SK-N-SH (cell line): ENCODE measurements around the gene PXDN. TPM values are rescaled to one million over a fixed set of nuclear protein-coding genes. Genes with fewer than 3 reads are reported as not detected.

ENCODE experiments used
- CTCF ChIA-PET: fragments of 300-600, 350-600 bp; formaldehyde crosslinking; extraction: SDS; loops from one replicate; lab custom pipeline; 2021; lab: Yijun Ruan, JAX
- POLR2A ChIA-PET: fragments of 350-600 bp; sonication (Branson Sonifier 250); formaldehyde crosslinking; extraction: SDS; loops from one replicate; lab custom pipeline; 2020; ENCODE audit warnings: antibody characterized with exemption, inconsistent platforms; lab: Yijun Ruan, JAX
- DNase-seq: peaks from one replicate; pipeline ENCODE4 v3.0.0; 2012
- H2AFZ ChIP-seq: fragments of 200-600 bp; sonication (generic); 2 replicates; pipeline ENCODE4 v1.8.1; 2016; ENCODE audit warnings: antibody characterized with exemption, mild to moderate bottlenecking, low read depth
- H3F3A ChIP-seq: fragments of 200-600 bp; sonication (generic); replicated peaks from 2 replicates; pipeline ENCODE3; 2016; ENCODE audit warnings: antibody characterized with exemption, mild to moderate bottlenecking; ENCODE audit not compliant: insufficient read depth
- H3K27ac ChIP-seq, 2 experiments: fragments of 200-500 bp in 1 of 2; fragments of 200-600 bp in 1 of 2; sonication (Bioruptor generic) in 1 of 2; sonication (generic), shearing (Covaris generic) in 1 of 2; 2 replicates each; pipeline versions ENCODE4 v1.5.1 to v1.6.1; 2014 to 2016; ENCODE audit warnings: low read depth in 2 of 2, inconsistent platforms in 1 of 2, low read length in 1 of 2, mild to moderate bottlenecking in 1 of 2, mixed read lengths in 1 of 2
- H3K27me3 ChIP-seq: fragments of 200-600 bp; sonication (generic), shearing (Covaris generic); 2 replicates; pipeline ENCODE4 v1.6.1; 2016; ENCODE audit warnings: mixed run types; ENCODE audit not compliant: insufficient read depth
- H3K36me3 ChIP-seq, 2 experiments: fragments of 200-500 bp in 1 of 2; fragments of 200-600 bp in 1 of 2; sonication (Bioruptor generic) in 1 of 2; sonication (generic) in 1 of 2; replicated peaks in 1 of 2; 2 replicates each; pipeline versions ENCODE3 to v1.5.1; 2014 to 2016; ENCODE audit warnings: low read length in 1 of 2, mild to moderate bottlenecking in 1 of 2; ENCODE audit not compliant: insufficient read depth in 2 of 2, control insufficient read depth in 1 of 2
- H3K4me1 ChIP-seq, 2 experiments: fragments of 200-500 bp in 1 of 2; fragments of 200-600 bp in 1 of 2; sonication (Bioruptor generic) in 1 of 2; sonication (generic), shearing (Covaris generic) in 1 of 2; 2 replicates each; pipeline versions ENCODE4 v1.5.1 to v1.6.1; 2014 to 2016; ENCODE audit warnings: low read depth in 1 of 2, low read length in 1 of 2, mixed run types in 1 of 2; ENCODE audit not compliant: insufficient read depth in 2 of 2, control insufficient read depth in 1 of 2
- H3K4me2 ChIP-seq: fragments of 200-600 bp; sonication (generic), shearing (Covaris generic); 2 replicates; pipeline ENCODE4 v1.6.1; 2017; ENCODE audit warnings: mixed run types
- H3K4me3 ChIP-seq, 2 experiments: fragments of 200-500 bp in 1 of 2; fragments of 200-600 bp in 1 of 2; sonication (Bioruptor generic) in 1 of 2; sonication (generic), shearing (Covaris generic) in 1 of 2; 2 replicates each; pipeline versions ENCODE4 v1.5.1 to v1.8.1; 2014 to 2016; ENCODE audit warnings: low read depth in 2 of 2, inconsistent platforms in 1 of 2, low read length in 1 of 2, mild to moderate bottlenecking in 1 of 2, mixed read lengths in 1 of 2, moderate library complexity in 1 of 2
- H3K79me2 ChIP-seq: fragments of 200-600 bp; sonication (generic); 2 replicates; pipeline ENCODE4 v1.8.1; 2017; ENCODE audit warnings: mild to moderate bottlenecking; ENCODE audit not compliant: insufficient read depth
- H3K9ac ChIP-seq: fragments of 200-600 bp; sonication (generic); 2 replicates; pipeline ENCODE4 v1.6.1; 2017; ENCODE audit warnings: mixed run types
- H3K9me2 ChIP-seq: fragments of 200-600 bp; sonication (generic); 2 replicates; pipeline ENCODE4 v1.6.1; 2017; ENCODE audit warnings: mixed run types
- H3K9me3 ChIP-seq: fragments of 200-600 bp; sonication (generic); 2 replicates; pipeline ENCODE4 v1.6.1; 2017; ENCODE audit warnings: mixed run types, mild to moderate bottlenecking, moderate library complexity
- H4K20me1 ChIP-seq: fragments of 200-600 bp; sonication (generic); 2 replicates; pipeline ENCODE4 v1.6.1; 2017; ENCODE audit warnings: mild to moderate bottlenecking, mixed run types; ENCODE audit not compliant: insufficient read depth
- EZH2phosphoT487 ChIP-seq: fragments of 200-600 bp; sonication (generic); IDR thresholded peaks from 2 replicates; pipeline ENCODE4 v1.6.1; 2017; ENCODE audit warnings: low read depth, mixed run types, mild to moderate bottlenecking, antibody characterized with exemption, moderate library complexity, borderline replicate concordance
- FOXJ3 ChIP-seq: sonication (generic); formaldehyde crosslinking; IDR thresholded peaks from 2 replicates; pipeline ENCODE4 v1.5.1; 2020; ENCODE audit warnings: mild to moderate bottlenecking, missing genetic modification reagents
- GATA2 ChIP-seq: sonication (generic); formaldehyde crosslinking; IDR thresholded peaks from 2 replicates; pipeline ENCODE4 v1.5.0; 2020; ENCODE audit warnings: mild to moderate bottlenecking, missing genetic modification reagents
- NFIC ChIP-seq: IDR thresholded peaks from 2 replicates; pipeline ENCODE4 v1.4.0; 2012; ENCODE audit warnings: borderline replicate concordance
- RAD21 ChIP-seq: IDR thresholded peaks from 2 replicates; pipeline ENCODE4 v1.6.1; 2012; ENCODE audit warnings: mild to moderate bottlenecking, low read length
- SIN3A ChIP-seq: IDR thresholded peaks from 2 replicates; pipeline ENCODE4 v1.6.1; 2012; ENCODE audit warnings: low read depth, mild to moderate bottlenecking, low read length, moderate library complexity, borderline replicate concordance
- WGBS: methylation state at CpG from one replicate; pipeline ENCODE4 v1.1.6; 2017; ENCODE audit warnings: low lambda C conversion rate; 5-methylcytosine and 5-hydroxymethylcytosine counted together
- polyA plus RNA-seq, 3 experiments: library from polyadenylated mRNA; depleted of rRNA; stranded (reverse); fragments of >200 nt; gene quantifications; 2 replicates each; pipeline ENCODE4 v1.2.3, GENCODE V29; 2012
- TF ChIP-seq, protein P1 (sequence below): IDR thresholded peaks from 2 replicates; pipeline ENCODE4 v1.4.0; 2012; ENCODE audit warnings: low read depth, borderline replicate concordance

Gene PXDN
- polyA plus RNA-seq, 1 of the 3 experiments (the other 2 are of a cell fraction) = 146 TPM

DNA sequence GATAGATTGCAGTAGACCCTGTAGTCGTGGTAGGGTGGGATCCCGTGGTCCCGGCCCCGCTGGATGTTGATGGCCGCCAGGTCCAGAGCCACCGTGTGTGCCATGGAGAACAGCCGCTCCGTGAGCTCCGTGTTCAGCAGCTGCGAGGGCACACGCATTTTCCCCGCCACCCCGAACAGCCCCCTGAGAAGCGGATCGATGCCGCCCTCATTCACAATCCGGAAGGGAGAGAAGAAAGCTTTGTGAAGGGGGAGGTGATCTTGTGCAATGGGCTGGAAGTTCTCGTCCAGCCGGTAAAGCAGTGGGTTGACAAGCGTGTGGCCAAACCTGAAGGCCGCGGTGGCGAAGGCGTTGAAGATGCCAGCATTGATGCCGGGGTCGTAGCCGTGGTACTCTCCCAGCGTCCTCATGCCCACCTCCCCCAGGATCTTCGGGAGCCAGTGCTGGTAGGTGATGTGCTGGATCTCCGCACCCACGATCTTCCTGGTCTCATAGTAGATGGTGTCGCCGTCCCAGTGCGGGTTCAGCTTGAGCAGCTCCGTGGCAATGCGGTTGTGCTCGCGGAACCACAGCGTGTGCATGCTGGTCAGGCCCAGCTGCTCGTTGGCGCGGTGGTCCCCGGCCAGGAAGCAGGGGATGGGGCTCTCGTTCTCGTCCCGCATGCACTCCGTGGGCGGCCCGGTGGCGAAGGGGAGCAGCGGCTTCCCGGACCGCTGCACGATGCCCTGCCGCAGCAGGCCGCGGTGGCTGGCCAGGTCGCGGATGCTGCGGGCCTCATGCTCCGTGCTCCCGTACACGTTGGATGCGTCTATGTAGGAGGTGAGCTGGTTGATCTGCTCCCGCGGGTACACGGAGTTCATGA is 95.8 kb downstream of the PXDN start:
- H3K4me3 ChIP-seq = no peak overlapping the region
- CTCF ChIA-PET = interaction anchor here (1.0 to 1.7 kb wide), 6 partner anchors 13 to 121 kb away, joined by 3 to 6 read pairs (median 3); no protein-coding TSS in a partner anchor
- WGBS = 97% methylated on average over 67 of the region's 67 CpGs
- H3K27me3 ChIP-seq = no peaks in the 10 kb centered on the region
- DNase-seq = no peak
- H3K9ac ChIP-seq = no peak overlapping the region
- no peak overlapping the region for H3K4me2 ChIP-seq
- no peak for TF ChIP-seq GATA2 (CRISPR knock-in tag)
- no peak for TF ChIP-seq NFIC
- TF ChIP-seq SIN3A = no peak
- no peak for TF ChIP-seq RAD21
- no peak for TF ChIP-seq FOXJ3 (CRISPR knock-in tag)
- POLR2A ChIA-PET = interaction anchor here (1.1 kb wide), 1 partner anchor 90 kb away, joined by 4 read pairs; no protein-coding TSS in a partner anchor
- peaks cover 55 to 82% of the 10 kb centered on the region in 2 experiments for H3K36me3 ChIP-seq
- peaks cover under 1% of the 10 kb centered on the region for H3F3A ChIP-seq
- H3K4me1 ChIP-seq = peaks cover 0 to 8% of the 10 kb centered on the region in 2 experiments; a peak in 2 of 4 replicates
- H3K79me2 ChIP-seq = peaks cover 23% of the 10 kb centered on the region
- no peaks in the 10 kb centered on the region for H3K9me2 ChIP-seq
- H4K20me1 ChIP-seq = 0 out of 2 replicates have a peak, but pooled peaks cover 3% of the 10 kb centered on the region
- no peaks in the 10 kb centered on the region for H3K9me3 ChIP-seq
- H3K27ac ChIP-seq = no peak overlapping the region
- H2AFZ ChIP-seq = no peak overlapping the region

DNA sequence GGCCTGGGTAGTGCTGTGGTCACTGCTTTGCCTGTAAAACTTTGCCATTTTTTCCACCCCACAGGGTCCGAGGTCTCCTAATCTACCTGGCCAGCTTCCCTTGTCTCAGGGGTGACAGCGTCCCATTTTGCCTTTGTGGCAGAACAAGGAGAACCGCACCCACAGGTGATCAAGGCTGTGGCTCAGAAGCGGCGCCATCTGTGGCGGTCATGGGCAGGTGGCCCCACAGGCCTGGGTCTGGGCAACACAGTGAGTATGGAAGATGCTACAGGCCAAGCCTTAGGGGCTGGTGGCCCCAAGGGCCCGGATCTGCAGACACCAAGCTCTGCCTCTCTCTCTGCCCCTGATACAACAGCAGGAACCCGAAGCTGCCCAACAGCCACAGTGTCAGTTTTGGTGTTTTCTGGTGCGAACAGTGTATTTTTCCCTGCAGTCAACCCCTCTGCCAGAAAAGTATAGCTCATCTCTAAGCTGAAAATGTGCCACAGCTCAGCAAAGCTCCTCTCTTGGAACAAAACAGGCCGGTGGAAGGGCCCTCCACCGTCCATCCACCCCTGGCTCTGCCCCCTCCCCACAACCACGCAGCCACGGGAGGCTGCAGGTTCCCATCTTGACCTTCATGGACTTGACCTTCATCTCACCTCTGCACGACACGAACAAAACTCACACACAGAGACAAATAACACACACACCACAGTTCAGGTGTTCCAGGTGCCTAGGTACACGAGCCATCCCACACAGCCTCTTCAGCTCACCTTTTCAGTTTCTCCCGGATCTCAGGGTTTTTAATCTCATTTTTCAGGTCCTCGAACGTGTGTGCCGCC is 96.7 kb downstream of the PXDN start:
- no peak overlapping the region for H2AFZ ChIP-seq
- H3K9ac ChIP-seq = no peak overlapping the region
- H3K27me3 ChIP-seq = no peaks in the 10 kb centered on the region
- H4K20me1 ChIP-seq = 0 out of 2 replicates have a peak, but pooled peaks cover 3% of the 10 kb centered on the region
- ChIA-PET CTCF (interaction anchor here (1.0 to 1.7 kb wide), 6 partner anchors 14 to 122 kb away, joined by 3 to 6 read pairs (median 3); no protein-coding TSS in a partner anchor), POLR2A (interaction anchor here (1.1 kb wide), 1 partner anchor 91 kb away, joined by 4 read pairs; no protein-coding TSS in a partner anchor)
- H3K27ac ChIP-seq = no peak overlapping the region
- H3K9me3 ChIP-seq = no peaks in the 10 kb centered on the region
- H3F3A ChIP-seq = no peaks in the 10 kb centered on the region
- H3K4me2 ChIP-seq = no peak overlapping the region
- H3K4me3 ChIP-seq = no peak overlapping the region
- no peaks in the 10 kb centered on the region for H3K9me2 ChIP-seq
- TF ChIP-seq EZH2phosphoT487 = no peak
- TF ChIP-seq, protein P1, sequence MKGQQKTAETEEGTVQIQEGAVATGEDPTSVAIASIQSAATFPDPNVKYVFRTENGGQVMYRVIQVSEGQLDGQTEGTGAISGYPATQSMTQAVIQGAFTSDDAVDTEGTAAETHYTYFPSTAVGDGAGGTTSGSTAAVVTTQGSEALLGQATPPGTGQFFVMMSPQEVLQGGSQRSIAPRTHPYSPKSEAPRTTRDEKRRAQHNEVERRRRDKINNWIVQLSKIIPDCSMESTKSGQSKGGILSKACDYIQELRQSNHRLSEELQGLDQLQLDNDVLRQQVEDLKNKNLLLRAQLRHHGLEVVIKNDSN = no peak
- no peak for TF ChIP-seq FOXJ3 (CRISPR knock-in tag)
- H3K79me2 ChIP-seq = peaks cover 25% of the 10 kb centered on the region
- H3K36me3 ChIP-seq = peaks cover 60 to 85% of the 10 kb centered on the region in 2 experiments
- 89% methylated on average over 19 of the region's 20 CpGs for WGBS
- H3K4me1 ChIP-seq = peaks cover 0 to 8% of the 10 kb centered on the region in 2 experiments; a peak in 1 of 4 replicates
- no peak for DNase-seq
